Neuronal stem cell (in vitro differentiated cells): ENCODE results near the gene CCT6B.

Experiments used
- DNase-seq: peaks from one replicate; pipeline ENCODE4 v3.0.0-alpha.2; 2013; ENCODE audit warnings: low spot score
- H2AFZ ChIP-seq: one replicate; pipeline ENCODE4 v1.6.1; 2013; ENCODE audit warnings: mild to moderate bottlenecking, low read length, inconsistent platforms
- H2AK5ac ChIP-seq: 2 replicates; pipeline ENCODE4 v1.6.1; 2013; ENCODE audit warnings: low read depth, mild to moderate bottlenecking, inconsistent platforms, low read length, moderate library complexity, mixed read lengths
- H2BK120ac ChIP-seq: 2 replicates; pipeline ENCODE4 v1.6.1; 2013; ENCODE audit warnings: low read depth, mild to moderate bottlenecking, inconsistent platforms, low read length, moderate library complexity, mixed read lengths
- H2BK12ac ChIP-seq: one replicate; pipeline ENCODE4 v1.6.1; 2013; ENCODE audit warnings: low read length, inconsistent platforms
- H2BK15ac ChIP-seq: 2 replicates; pipeline ENCODE4 v1.6.1; 2013; ENCODE audit warnings: mild to moderate bottlenecking, low read length, inconsistent platforms, mixed read lengths
- H2BK5ac ChIP-seq: one replicate; pipeline ENCODE4 v1.6.1; 2013; ENCODE audit warnings: inconsistent platforms, mild to moderate bottlenecking, low read length, moderate library complexity
- H3K14ac ChIP-seq: one replicate; pipeline ENCODE4 v1.6.1; 2013; ENCODE audit warnings: low read length, inconsistent platforms
- H3K18ac ChIP-seq: 2 replicates; pipeline ENCODE4 v1.6.1; 2013; ENCODE audit warnings: low read length, inconsistent platforms
- H3K23ac ChIP-seq: 2 replicates; pipeline ENCODE4 v1.6.1; 2013; ENCODE audit warnings: low read depth, mild to moderate bottlenecking, mixed read lengths, low read length, inconsistent platforms; ENCODE audit not compliant: poor library complexity
- H3K27ac ChIP-seq: replicated peaks from 3 replicates; pipeline ENCODE4 v1.5.1; 2013; ENCODE audit warnings: low read length, inconsistent platforms
- H3K27me3 ChIP-seq, 3 experiments: 2 replicates each; pipeline ENCODE4 v1.6.1; 2013; ENCODE audit warnings: low read length in 3 of 3, mild to moderate bottlenecking in 2 of 3, inconsistent platforms in 1 of 3, low read depth in 1 of 3, mixed read lengths in 1 of 3, moderate library complexity in 1 of 3; ENCODE audit not compliant: control insufficient read depth in 3 of 3, insufficient read depth in 3 of 3
- H3K36me3 ChIP-seq, 2 donors: replicated peaks in 1 of 2; 2 replicates each; pipeline ENCODE4 v1.6.1; 2013; ENCODE audit warnings: low read length in 2 of 2; ENCODE audit not compliant: control insufficient read depth in 2 of 2, insufficient read depth in 2 of 2
- H3K4ac ChIP-seq: 2 replicates; pipeline ENCODE4 v1.6.1; 2013; ENCODE audit warnings: inconsistent platforms, mild to moderate bottlenecking, low read length, moderate library complexity
- H3K4me1 ChIP-seq, 2 donors: 1 replicate in 1 of 2; 2 replicates in 1 of 2; pipeline ENCODE4 v1.6.1; 2013; ENCODE audit warnings: low read length in 2 of 2, low read depth in 1 of 2; ENCODE audit not compliant: control insufficient read depth in 2 of 2, insufficient read depth in 1 of 2
- H3K4me2 ChIP-seq: one replicate; pipeline ENCODE4 v1.6.1; 2013; ENCODE audit warnings: mild to moderate bottlenecking, low read length, inconsistent platforms; ENCODE audit not compliant: insufficient read depth, poor library complexity, severe bottlenecking
- H3K4me3 ChIP-seq, 2 donors: 2 replicates each; pipeline ENCODE4 v1.5.1; 2013; ENCODE audit warnings: low read length in 2 of 2, mild to moderate bottlenecking in 2 of 2, inconsistent platforms in 1 of 2, moderate library complexity in 1 of 2
- H3K79me1 ChIP-seq: one replicate; pipeline ENCODE4 v1.6.1; 2013; ENCODE audit warnings: low read depth, mild to moderate bottlenecking, inconsistent platforms, low read length, moderate library complexity
- H3K9ac ChIP-seq: one replicate; pipeline ENCODE4 v1.6.1; 2013; ENCODE audit warnings: mild to moderate bottlenecking, low read depth, low read length, inconsistent platforms; ENCODE audit not compliant: poor library complexity
- H3K9me3 ChIP-seq, 2 donors: replicated peaks in 1 of 2; 2 replicates each; pipeline versions ENCODE3 to v1.6.1; 2013; ENCODE audit warnings: low read length in 2 of 2, mild to moderate bottlenecking in 2 of 2, inconsistent platforms in 1 of 2, low read depth in 1 of 2, mixed read lengths in 1 of 2, moderate library complexity in 1 of 2; ENCODE audit not compliant: control insufficient read depth in 2 of 2, insufficient read depth in 1 of 2
- H4K8ac ChIP-seq: one replicate; pipeline ENCODE4 v1.6.1; 2013; ENCODE audit warnings: low read depth, mild to moderate bottlenecking, inconsistent platforms, low read length, moderate library complexity
- H4K91ac ChIP-seq: one replicate; pipeline ENCODE4 v1.6.1; 2013; ENCODE audit warnings: low read length, low read depth, mild to moderate bottlenecking, inconsistent platforms; ENCODE audit not compliant: poor library complexity
- WGBS, 2 donors: extraction: QIAGEN DNeasy Blood & Tissue Kit; methylation state at CpG; one replicate each; pipeline ENCODE4 v1.1.7; 2013; ENCODE audit warnings: missing lambda C conversion rate in 2 of 2, mixed read lengths in 1 of 2; ENCODE audit not compliant: insufficient read length in 2 of 2, insufficient replicate concordance in 1 of 2; ENCODE audit errors: extremely low coverage in 2 of 2; 5-methylcytosine and 5-hydroxymethylcytosine counted together

The CCT6B gene

DNA sequence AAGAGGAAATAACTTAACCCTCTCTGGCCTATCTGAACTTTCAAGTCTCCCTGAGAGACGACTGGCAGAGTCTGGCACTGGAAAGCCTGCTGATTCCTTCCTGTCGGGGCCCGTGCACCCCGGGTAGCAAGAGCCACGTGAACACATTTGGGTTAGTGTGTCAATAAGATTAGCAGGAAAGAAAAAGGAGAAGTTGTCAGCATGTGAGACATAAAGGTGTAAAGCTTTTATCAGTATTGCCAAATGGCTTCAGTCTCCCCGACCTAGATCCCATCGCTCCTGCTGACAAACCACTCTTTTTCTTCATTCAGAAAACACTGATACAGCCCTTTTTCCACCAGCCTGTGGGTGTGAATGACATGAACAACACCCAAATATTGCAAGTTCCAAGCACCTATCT is 74.4 kb downstream of the CCT6B start:
- H3K79me1 ChIP-seq = no peaks in the 10 kb centered on the region
- no peak overlapping the region for H3K14ac ChIP-seq
- H3K9me3 ChIP-seq = no peaks in the 10 kb centered on the region
- no peak overlapping the region for H4K91ac ChIP-seq
- peaks cover 0 to 14% of the 10 kb centered on the region in 2 donors for H3K4me1 ChIP-seq
- no peaks in the 10 kb centered on the region for H3K36me3 ChIP-seq
- no peak overlapping the region for H2AK5ac ChIP-seq
- no peak overlapping the region for H3K23ac ChIP-seq
- no peak overlapping the region for H3K18ac ChIP-seq
- H3K4me3 ChIP-seq = no peak overlapping the region
- DNase-seq = no peak
- H2AFZ ChIP-seq = no peak overlapping the region
- H4K8ac ChIP-seq = no peak overlapping the region
- WGBS, 2 donors = no CpG with 5 or more reads among the region's 7 CpGs
- no peak overlapping the region for H2BK12ac ChIP-seq
- no peak overlapping the region for H3K4ac ChIP-seq
- peaks cover 0 to 17% (median 0%) of the 10 kb centered on the region in 3 experiments for H3K27me3 ChIP-seq
- no peak overlapping the region for H3K4me2 ChIP-seq
- H3K9ac ChIP-seq = no peak overlapping the region
- no peak overlapping the region for H2BK120ac ChIP-seq
- H3K27ac ChIP-seq = no peak overlapping the region
- H2BK15ac ChIP-seq = no peak overlapping the region
- peak overlapping the region; percentile 22 for H2BK5ac ChIP-seq

DNA sequence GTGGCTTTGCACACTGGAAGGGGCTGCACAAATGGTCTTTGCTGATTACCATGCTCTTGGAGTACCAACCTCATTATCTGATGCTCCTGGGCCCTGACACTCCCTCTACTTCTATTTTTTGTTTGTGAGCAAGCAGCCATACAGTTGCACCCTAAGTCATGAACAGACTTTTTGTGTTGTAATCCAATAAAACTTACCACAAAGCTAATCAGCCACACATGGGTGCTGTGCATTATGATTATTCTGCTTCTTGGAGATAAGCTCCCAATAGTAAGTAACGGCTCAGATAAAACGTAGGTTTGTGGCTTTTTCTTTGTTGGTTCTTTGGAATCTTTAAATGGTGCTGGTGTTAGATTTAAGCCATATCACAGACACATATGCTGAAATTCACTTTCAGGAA is 76.2 kb downstream of the CCT6B start:
- Histone ChIP-seq H4K91ac (peak overlapping the region; percentile 56), H2BK15ac (no peak overlapping the region), H4K8ac (no peak overlapping the region), H3K18ac (no peak overlapping the region), H3K4me2 (no peak overlapping the region), H3K27ac (no peak overlapping the region), H3K14ac (no peak overlapping the region), H3K36me3 (no peaks in the 10 kb centered on the region), H3K23ac (no peak overlapping the region), H3K79me1 (no peaks in the 10 kb centered on the region), H2BK120ac (no peak overlapping the region), H2BK12ac (no peak overlapping the region), H2BK5ac (no peak overlapping the region), H3K9ac (no peak overlapping the region), H3K27me3 (peaks cover 0 to 20% (median 0%) of the 10 kb centered on the region in 3 experiments), H3K4me3 (no peak overlapping the region), H3K4ac (no peak overlapping the region), H3K9me3 (no peaks in the 10 kb centered on the region), H3K4me1 (peaks cover 0 to 14% of the 10 kb centered on the region in 2 donors), H2AK5ac (no peak overlapping the region), H2AFZ (no peak overlapping the region)
- no peak for DNase-seq
- WGBS, 2 donors = no CpG with 5 or more reads among the region's 2 CpGs

DNA sequence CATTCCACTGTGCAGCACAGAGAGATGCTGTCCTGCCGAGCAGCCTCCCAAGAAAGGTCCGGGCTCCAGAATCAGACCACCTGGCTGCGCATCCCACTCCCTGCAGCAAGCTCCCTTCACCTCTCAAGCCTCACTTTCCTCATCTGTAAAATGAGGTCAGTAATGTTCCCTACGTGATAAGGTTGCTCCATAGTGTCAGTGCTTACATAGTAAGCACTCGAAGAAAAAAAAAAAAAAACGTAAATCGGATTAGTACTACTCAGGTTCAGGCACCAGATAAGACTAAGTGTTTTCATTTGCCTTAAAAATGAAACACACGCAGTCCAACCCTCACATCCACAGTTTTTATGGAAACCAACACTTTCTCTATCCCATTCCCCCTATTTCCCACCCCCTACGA is 76.7 kb downstream of the CCT6B start:
- no peak overlapping the region for H3K4me3 ChIP-seq
- H3K14ac ChIP-seq = no peak overlapping the region
- peak overlapping the region; percentile 56 for H4K91ac ChIP-seq
- H2BK120ac ChIP-seq = no peak overlapping the region
- no peak overlapping the region for H2BK12ac ChIP-seq
- no peak overlapping the region for H3K18ac ChIP-seq
- no peak overlapping the region for H4K8ac ChIP-seq
- peaks cover 0 to 14% of the 10 kb centered on the region in 2 donors for H3K4me1 ChIP-seq
- no peaks in the 10 kb centered on the region for H3K9me3 ChIP-seq
- H2BK5ac ChIP-seq = no peak overlapping the region
- H3K23ac ChIP-seq = no peak overlapping the region
- peaks cover 0 to 20% (median 0%) of the 10 kb centered on the region in 3 experiments for H3K27me3 ChIP-seq
- H2BK15ac ChIP-seq = no peak overlapping the region
- H2AK5ac ChIP-seq = no peak overlapping the region
- H3K27ac ChIP-seq = no peak overlapping the region
- no peak overlapping the region for H3K9ac ChIP-seq
- no peak overlapping the region for H2AFZ ChIP-seq
- no CpG with 5 or more reads among the region's 9 CpGs for WGBS, 2 donors
- H3K4me2 ChIP-seq = no peak overlapping the region
- no peaks in the 10 kb centered on the region for H3K79me1 ChIP-seq
- H3K36me3 ChIP-seq = no peaks in the 10 kb centered on the region
- H3K4ac ChIP-seq = no peak overlapping the region
- DNase-seq = no peak

DNA sequence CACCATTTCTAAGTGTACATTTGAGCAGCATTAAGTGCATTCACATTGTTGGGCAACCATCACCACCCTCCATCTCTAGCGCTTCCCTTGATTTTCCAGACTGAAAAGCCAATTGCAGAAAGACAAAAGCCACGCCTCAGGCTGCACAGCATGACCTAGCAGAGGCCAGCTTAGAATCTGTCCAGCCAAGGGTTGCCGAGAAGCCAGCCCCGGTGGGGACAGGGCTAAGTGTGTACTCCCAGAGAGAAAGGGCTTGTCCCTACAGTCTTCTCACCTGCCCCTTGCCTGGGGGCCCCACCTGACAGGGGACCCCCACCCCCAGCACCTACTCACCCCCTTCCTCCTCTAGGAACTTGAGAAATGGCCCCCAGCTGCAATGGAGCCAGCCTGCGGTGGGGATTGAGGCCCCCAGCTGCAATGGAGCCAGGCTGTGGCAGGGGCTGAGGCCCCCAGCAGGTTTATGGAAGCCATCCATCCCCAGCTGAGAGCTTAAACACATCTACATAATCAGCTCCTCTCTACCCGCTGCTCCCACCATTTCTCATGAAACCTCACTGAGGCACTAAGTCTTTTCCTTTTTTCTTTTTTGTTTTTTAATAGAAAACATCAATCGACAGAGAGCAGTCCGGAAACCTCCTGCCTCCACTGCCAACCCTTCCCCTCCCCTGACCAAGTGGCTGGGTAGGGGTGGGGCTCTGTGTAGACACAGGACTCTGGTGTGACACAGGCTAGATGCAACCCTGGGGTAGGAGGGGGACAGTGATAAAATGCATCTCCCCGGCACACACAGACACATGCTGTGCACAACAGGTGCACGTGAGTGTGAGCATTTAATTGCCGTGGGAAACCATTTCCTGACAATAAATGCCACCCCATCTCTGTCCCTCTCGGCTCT is 77.9 kb downstream of the CCT6B start:
- no peak overlapping the region for H2BK12ac ChIP-seq
- no peaks in the 10 kb centered on the region for H3K36me3 ChIP-seq
- H3K27ac ChIP-seq = no peak overlapping the region
- H2BK15ac ChIP-seq = no peak overlapping the region
- H3K9me3 ChIP-seq = no peaks in the 10 kb centered on the region
- peaks cover 0 to 20% (median 0%) of the 10 kb centered on the region in 3 experiments for H3K27me3 ChIP-seq
- peaks cover 0 to 14% of the 10 kb centered on the region in 2 donors for H3K4me1 ChIP-seq
- H3K79me1 ChIP-seq = no peaks in the 10 kb centered on the region
- no peak overlapping the region for H3K4me2 ChIP-seq
- H3K14ac ChIP-seq = no peak overlapping the region
- H3K9ac ChIP-seq = no peak overlapping the region
- H2BK120ac ChIP-seq = no peak overlapping the region
- H3K23ac ChIP-seq = no peak overlapping the region
- H2AFZ ChIP-seq = no peak overlapping the region
- no peak overlapping the region for H4K8ac ChIP-seq
- H3K4ac ChIP-seq = no peak overlapping the region
- H4K91ac ChIP-seq = no peak overlapping the region
- H3K4me3 ChIP-seq = no peak overlapping the region
- no peak overlapping the region for H2BK5ac ChIP-seq
- peak; percentile 18 for DNase-seq
- H2AK5ac ChIP-seq = no peak overlapping the region
- H3K18ac ChIP-seq = no peak overlapping the region
- WGBS, 2 donors = no CpG with 5 or more reads among the region's 12 CpGs
